Suprapubic skin (tissue), 4 donors: ENCODE data around the gene REXO1.

Experiments
- CTCF ChIP-seq, 2 donors: fragments of 200-600 bp in 1 of 2; fragments of 450-650 bp in 1 of 2; sonication (generic) in 1 of 2; IDR thresholded peaks; one replicate each; pipeline ENCODE4 v1.5.1; 2016 to 2019; ENCODE audit warnings: antibody characterized with exemption in 2 of 2, mild to moderate bottlenecking in 1 of 2, moderate library complexity in 1 of 2
- EP300 ChIP-seq: sonication (generic); formaldehyde crosslinking; IDR thresholded peaks from one replicate; pipeline ENCODE4 v1.6.1; 2017; ENCODE audit warnings: antibody characterized with exemption
- POLR2A ChIP-seq, 2 donors: fragments of 450-650 bp; IDR thresholded peaks; one replicate each; pipeline ENCODE4 v1.6.1; 2017; ENCODE audit warnings: antibody characterized with exemption in 2 of 2, mild to moderate bottlenecking in 2 of 2, moderate library complexity in 2 of 2
- POLR2AphosphoS5 ChIP-seq, 3 donors: sonication (generic); formaldehyde crosslinking; IDR thresholded peaks; one replicate each; pipeline ENCODE4 v1.6.1; 2017; ENCODE audit warnings: antibody characterized with exemption in 3 of 3

- TF ChIP-seq CTCF (IDR thresholded peaks at IDR 0.05) (no peak), POLR2A (IDR thresholded peaks at IDR 0.05) (no peak), EP300 (no peak), POLR2AphosphoS5 (IDR thresholded peaks at IDR 0.05) (no peak)
Measured at GRCh38 chr19:1833540-1833939, 14.7 kb downstream of the REXO1 start.
